Large intestine (tissue), 3 donors: ENCODE data around the gene TARBP2. TPM values are rescaled to one million over a fixed set of nuclear protein-coding genes. Genes with fewer than 3 reads are reported as not detected.

Experiments used
- DNase-seq, 2 donors: peaks; one replicate each; pipeline versions ENCODE4 v3.0.0 to v3.0.0-alpha.2; 2013
- H3K27ac ChIP-seq: one replicate; pipeline ENCODE4 v1.5.1; 2013; ENCODE audit warnings: low read length
- H3K27me3 ChIP-seq: 2 replicates; pipeline ENCODE4 v1.6.1; 2013; ENCODE audit warnings: low read length; ENCODE audit not compliant: control insufficient read depth, insufficient read depth
- H3K36me3 ChIP-seq: 2 replicates; pipeline ENCODE4 v1.6.1; 2013; ENCODE audit warnings: low read length; ENCODE audit not compliant: control insufficient read depth, insufficient read depth
- H3K4me1 ChIP-seq: one replicate; pipeline ENCODE4 v1.6.1; 2013; ENCODE audit warnings: low read length; ENCODE audit not compliant: control insufficient read depth, insufficient read depth
- H3K4me3 ChIP-seq: one replicate; pipeline ENCODE4 v1.5.1; 2013; ENCODE audit warnings: low read length
- H3K9me3 ChIP-seq: one replicate; pipeline ENCODE4 v1.6.1; 2013; ENCODE audit warnings: mild to moderate bottlenecking, low read depth, low read length, moderate library complexity; ENCODE audit not compliant: control insufficient read depth
- WGBS: methylation state at CpG from one replicate; pipeline ENCODE4 v1.1.5; 2013; ENCODE audit warnings: low lambda C conversion rate; ENCODE audit not compliant: insufficient coverage; 5-methylcytosine and 5-hydroxymethylcytosine counted together
- polyA plus RNA-seq: library from polyadenylated mRNA; unstranded; fragments of 120-200 nt; gene quantifications from one replicate; pipeline ENCODE4 v1.2.1, GENCODE V29; 2013

Gene TARBP2
- polyA plus RNA-seq, 1 donor, result 34.0 TPM

- Histone ChIP-seq H3K9me3 (no peaks in the 10 kb centered on the region), H3K36me3 (no peaks in the 10 kb centered on the region), H3K27ac (peak overlapping the region; percentile 65), H3K27me3 (no peaks in the 10 kb centered on the region), H3K4me3 (peak overlapping the region; percentile 16), H3K4me1 (peaks cover 52% of the 10 kb centered on the region)
- no CpG with 5 or more reads among the region's 5 CpGs for WGBS
- DNase-seq, result peak; percentile 89 to 92
Measured at GRCh38 chr12:53495903-53496751, 5.0 kb upstream of the TARBP2 start.

GRCh38 chr12:53496752-53497032 lies 4.4 kb upstream of the TARBP2 start:
- peak overlapping the region; percentile 16 for H3K4me3 ChIP-seq
- H3K9me3 ChIP-seq, result no peaks in the 10 kb centered on the region
- H3K27ac ChIP-seq, result peak overlapping the region; percentile 21
- no peak for DNase-seq
- no CpG with 5 or more reads among the region's 1 CpG for WGBS
- H3K4me1 ChIP-seq, result peaks cover 54% of the 10 kb centered on the region
- no peaks in the 10 kb centered on the region for H3K27me3 ChIP-seq
- no peaks in the 10 kb centered on the region for H3K36me3 ChIP-seq

GRCh38 chr12:53497461-53497860 lies 3.6 kb upstream of the TARBP2 start:
- peaks cover 56% of the 10 kb centered on the region for H3K4me1 ChIP-seq
- no peaks in the 10 kb centered on the region for H3K27me3 ChIP-seq
- no peak for DNase-seq
- no peaks in the 10 kb centered on the region for H3K36me3 ChIP-seq
- no CpG with 5 or more reads among the region's 3 CpGs for WGBS
- H3K4me3 ChIP-seq, result no peak overlapping the region
- H3K9me3 ChIP-seq, result no peaks in the 10 kb centered on the region
- no peak overlapping the region for H3K27ac ChIP-seq

- Histone ChIP-seq H3K27me3 (no peaks in the 10 kb centered on the region), H3K36me3 (peaks cover 3% of the 10 kb centered on the region), H3K27ac (no peak overlapping the region), H3K4me3 (no peak overlapping the region), H3K4me1 (peaks cover 54% of the 10 kb centered on the region), H3K9me3 (no peaks in the 10 kb centered on the region)
- DNase-seq, result no peak
- WGBS, result no CpG with 5 or more reads among the region's 2 CpGs
Measured at GRCh38 chr12:53498235-53498630, 2.9 kb upstream of the TARBP2 start.

- H3K27me3 ChIP-seq, result no peaks in the 10 kb centered on the region
- H3K4me1 ChIP-seq, result peaks cover 41% of the 10 kb centered on the region
- peak within 1 kb of the TSS; percentile 67 for H3K4me3 ChIP-seq
- no peaks in the 10 kb centered on the region for H3K9me3 ChIP-seq
- 6% methylated on average over 2 of the region's 51 CpGs for WGBS
- H3K36me3 ChIP-seq, result peaks cover 15% of the 10 kb centered on the region
- DNase-seq, result peak; percentile 50 to 62
- H3K27ac ChIP-seq, result peak within 1 kb of the TSS; percentile 90
Measured at GRCh38 chr12:53499266-53500141, 1.6 kb upstream of the TARBP2 start, which contains the start of gene MAP3K12. Gene MAP3K12 (minus strand): TSS chr12:53499458. CDS start chr12:53487391, 12,067 bp downstream.

- peaks cover 40% of the 10 kb centered on the region for H3K4me1 ChIP-seq
- no peaks in the 10 kb centered on the region for H3K27me3 ChIP-seq
Measured at GRCh38 chr12:53500142-53500775, 824 bp upstream of the TARBP2 start.

GRCh38 chr12:53501615-53502181 lies 615 bp downstream of the TARBP2 start:
- Histone ChIP-seq H3K4me1 (peaks cover 31% of the 10 kb centered on the region), H3K27me3 (no peaks in the 10 kb centered on the region), H3K9me3 (no peaks in the 10 kb centered on the region), H3K27ac (peak overlapping the region; percentile 90), H3K36me3 (peaks cover 35% of the 10 kb centered on the region), H3K4me3 (peak overlapping the region; percentile 67)
- no peak for DNase-seq
- WGBS, result no CpG with 5 or more reads among the region's 10 CpGs

More at GRCh38 chr12:53500142-53500775, 824 bp upstream of the TARBP2 start:
- H3K9me3 ChIP-seq, result no peaks in the 10 kb centered on the region
- no CpG with 5 or more reads among the region's 17 CpGs for WGBS
- H3K27ac ChIP-seq, result peak overlapping the region; percentile 90
- peak; percentile 77 to 82 for DNase-seq
- peak overlapping the region; percentile 67 for H3K4me3 ChIP-seq
- H3K36me3 ChIP-seq, result peaks cover 22% of the 10 kb centered on the region

GRCh38 chr12:53502331-53502730 lies 1.2 kb downstream of the TARBP2 start:
- H3K27ac ChIP-seq, result no peak overlapping the region
- H3K27me3 ChIP-seq, result no peaks in the 10 kb centered on the region
- peaks cover 27% of the 10 kb centered on the region for H3K4me1 ChIP-seq
- DNase-seq, result no peak
- peak overlapping the region; percentile 67 for H3K4me3 ChIP-seq
- H3K9me3 ChIP-seq, result no peaks in the 10 kb centered on the region
- WGBS, result no CpG with 5 or more reads among the region's 9 CpGs
- peaks cover 40% of the 10 kb centered on the region for H3K36me3 ChIP-seq

- DNase-seq, result no peak
- no peak overlapping the region for H3K4me3 ChIP-seq
Measured at GRCh38 chr12:53502983-53503728, 2.1 kb downstream of the TARBP2 start.

More at GRCh38 chr12:53502983-53503728, 2.1 kb downstream of the TARBP2 start:
- no peaks in the 10 kb centered on the region for H3K9me3 ChIP-seq
- H3K36me3 ChIP-seq, result peaks cover 42% of the 10 kb centered on the region
- H3K4me1 ChIP-seq, result peaks cover 27% of the 10 kb centered on the region
- H3K27ac ChIP-seq, result no peak overlapping the region
- H3K27me3 ChIP-seq, result no peaks in the 10 kb centered on the region
- no CpG with 5 or more reads among the region's 10 CpGs for WGBS
